ENCODE data around the gene DDR1.
"Not testable (repeated sequence)": the region's sequence is repeated elsewhere in the genome, so short reads cannot be mapped to it uniquely, and the experiment has no call there.

DDR1 gene

DNA sequence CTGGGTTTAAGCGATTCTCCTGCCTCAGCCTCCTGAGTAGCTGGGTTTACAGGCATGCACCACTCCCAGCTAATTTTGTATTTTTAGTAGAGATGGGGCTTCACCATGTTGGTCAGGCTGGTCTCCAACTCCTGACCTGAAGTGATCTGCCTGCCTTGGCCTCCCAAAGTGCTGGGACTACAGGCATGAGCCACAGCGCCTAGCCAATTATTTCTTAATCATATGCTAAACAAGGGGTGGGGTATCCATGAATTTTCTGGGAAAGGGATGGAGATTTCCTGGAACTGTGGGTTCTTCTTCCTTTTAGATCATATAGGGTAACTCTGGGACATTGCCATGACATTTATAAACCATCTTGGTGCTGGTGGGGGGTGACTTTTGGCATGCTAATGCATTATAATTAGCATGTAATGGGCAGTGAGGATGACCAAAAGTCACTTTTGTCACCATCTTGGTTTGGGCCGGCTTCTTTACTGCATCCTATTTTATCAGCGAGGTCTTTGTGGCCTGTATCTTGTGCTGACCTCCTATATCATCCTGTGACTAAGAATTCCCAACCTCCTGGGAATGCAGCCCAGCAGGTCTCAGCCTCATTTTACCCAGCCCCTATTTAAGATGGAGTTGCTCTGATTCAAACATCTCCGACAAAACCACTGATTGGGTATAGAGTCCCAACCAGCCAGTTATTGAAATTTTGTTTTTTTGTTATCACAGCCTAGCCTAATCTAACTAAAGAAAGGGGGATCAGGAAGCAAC lies 29.9 kb upstream of the DDR1 start:
- DNase-seq: no peak

DNA sequence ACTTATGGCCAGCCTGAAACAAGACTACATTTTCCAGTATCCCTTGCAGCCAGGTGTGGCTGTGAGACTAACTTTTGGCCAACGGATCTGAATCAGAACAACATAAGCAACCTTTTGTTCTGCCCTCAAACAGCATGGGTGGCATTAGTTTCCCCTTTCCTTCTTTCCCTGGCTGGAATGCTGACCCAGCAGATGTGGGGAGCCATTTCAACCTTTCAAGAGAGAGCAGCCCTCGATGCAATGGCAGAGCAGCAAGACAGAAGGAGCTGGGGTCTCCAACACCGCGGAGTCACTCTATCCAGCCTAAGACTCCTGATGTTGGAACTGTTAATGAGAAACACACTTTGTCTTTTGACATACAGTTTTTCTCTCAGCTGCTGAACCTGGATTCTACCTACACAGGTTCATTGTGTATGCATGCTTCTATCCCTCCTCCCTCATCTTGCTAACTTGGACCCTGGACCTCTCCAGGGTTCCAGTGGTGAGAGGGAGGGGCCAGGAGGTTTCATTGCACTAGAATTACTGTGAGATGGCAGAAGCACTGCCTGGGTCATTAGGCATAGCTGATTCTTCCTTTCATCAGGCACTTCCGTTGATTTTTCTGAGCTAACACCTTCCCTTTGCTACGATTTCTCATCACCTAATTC lies 28.8 kb upstream of the DDR1 start:
- no peak for DNase-seq

DNA sequence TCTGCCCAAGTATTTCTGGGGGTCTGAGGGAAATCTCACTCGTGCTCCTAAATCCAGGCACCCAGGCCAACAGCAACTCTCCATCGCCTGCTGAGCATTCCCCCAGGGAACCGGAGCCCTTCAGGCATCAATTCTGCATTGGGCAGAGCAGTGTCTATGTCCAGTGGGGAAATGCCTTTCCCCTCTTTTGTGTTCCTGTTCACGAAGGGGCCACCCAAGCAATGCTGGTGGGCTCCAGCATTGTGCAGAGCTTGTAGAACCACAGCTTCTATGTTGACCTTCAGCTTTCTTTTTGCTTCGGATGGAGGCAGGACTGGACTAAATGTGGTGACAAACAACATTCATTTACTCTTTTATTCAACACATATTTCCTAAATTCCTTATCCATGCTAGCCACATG lies 27.2 kb upstream of the DDR1 start:
- DNase-seq: no peak

DNA sequence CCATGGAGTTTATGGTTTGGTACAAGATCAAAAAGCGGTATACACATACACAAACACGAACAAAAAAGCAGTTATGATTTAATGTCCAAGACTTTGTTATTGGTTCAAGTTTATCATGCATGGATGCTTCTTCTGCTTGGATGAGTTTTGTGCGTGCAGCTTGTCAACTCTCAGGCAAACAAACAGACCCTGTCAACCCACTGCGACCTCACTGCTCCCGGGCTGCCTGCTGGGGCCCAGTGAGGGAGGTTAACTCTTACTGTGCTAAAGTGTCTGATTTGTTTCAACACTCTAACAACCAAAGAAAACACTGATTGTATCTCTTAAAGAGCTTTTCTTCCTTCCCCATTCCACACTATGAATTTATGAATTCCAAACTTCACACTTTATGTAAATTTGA lies 26.8 kb upstream of the DDR1 start:
- DNase-seq: no peak

DNA sequence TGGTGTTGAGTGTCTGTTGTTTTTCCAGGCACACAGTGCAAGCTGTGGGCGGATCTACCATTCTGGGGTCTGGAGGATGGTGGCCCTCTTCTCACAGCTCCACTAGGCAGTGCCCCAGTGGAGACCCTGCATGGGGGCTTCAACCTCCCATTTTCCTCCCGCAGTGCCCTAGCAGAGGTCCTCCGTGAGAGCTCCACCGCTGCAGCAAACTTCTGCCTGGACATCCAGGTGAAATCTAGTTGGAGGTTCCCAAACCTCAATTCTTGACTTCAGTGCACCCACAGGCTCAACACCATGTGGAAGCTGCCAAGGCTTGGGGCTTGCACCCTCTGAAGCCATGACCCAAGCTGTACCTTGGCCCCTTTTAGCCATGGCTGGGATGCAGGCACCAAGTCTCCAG lies 24.6 kb upstream of the DDR1 start:
- DNase-seq: not testable (repeated sequence)

DNA sequence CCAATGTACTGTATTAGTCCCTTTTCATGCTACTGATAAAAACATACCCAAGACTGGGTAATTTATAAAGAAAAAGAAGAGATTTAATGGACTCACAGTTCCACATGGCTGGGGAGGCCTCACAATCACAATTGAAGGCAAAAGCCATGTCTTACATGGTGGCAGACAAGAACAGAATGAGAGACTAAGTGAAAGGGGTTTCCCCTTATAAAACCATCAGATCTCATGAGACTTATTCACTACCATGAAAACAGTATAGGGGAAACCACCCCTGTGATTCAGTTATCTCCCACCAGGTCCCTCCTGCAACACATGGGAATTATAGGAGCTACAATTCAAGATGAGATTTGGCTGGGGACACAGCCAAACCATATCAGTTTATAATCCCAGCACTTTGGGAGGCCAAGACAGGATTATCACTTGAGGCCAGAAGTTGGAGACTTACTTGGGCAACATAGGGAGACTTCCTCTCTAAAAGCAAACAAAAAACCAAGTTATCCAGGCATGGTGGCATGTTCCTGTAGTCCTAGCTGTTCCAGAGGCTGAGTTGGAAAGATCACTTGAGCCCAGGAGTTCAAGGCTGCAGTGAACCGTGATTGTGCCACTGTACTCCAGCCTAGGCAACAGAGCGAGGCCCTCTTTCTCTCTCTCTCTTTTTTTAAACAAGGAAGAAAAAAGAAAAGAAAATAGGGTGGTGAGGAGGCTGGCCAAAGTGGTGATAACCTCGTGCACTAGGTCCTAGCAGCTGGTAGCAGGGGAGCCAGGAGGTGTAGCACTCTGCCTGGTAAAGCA lies 22.9 kb upstream of the DDR1 start:
- no peak for DNase-seq

DNA sequence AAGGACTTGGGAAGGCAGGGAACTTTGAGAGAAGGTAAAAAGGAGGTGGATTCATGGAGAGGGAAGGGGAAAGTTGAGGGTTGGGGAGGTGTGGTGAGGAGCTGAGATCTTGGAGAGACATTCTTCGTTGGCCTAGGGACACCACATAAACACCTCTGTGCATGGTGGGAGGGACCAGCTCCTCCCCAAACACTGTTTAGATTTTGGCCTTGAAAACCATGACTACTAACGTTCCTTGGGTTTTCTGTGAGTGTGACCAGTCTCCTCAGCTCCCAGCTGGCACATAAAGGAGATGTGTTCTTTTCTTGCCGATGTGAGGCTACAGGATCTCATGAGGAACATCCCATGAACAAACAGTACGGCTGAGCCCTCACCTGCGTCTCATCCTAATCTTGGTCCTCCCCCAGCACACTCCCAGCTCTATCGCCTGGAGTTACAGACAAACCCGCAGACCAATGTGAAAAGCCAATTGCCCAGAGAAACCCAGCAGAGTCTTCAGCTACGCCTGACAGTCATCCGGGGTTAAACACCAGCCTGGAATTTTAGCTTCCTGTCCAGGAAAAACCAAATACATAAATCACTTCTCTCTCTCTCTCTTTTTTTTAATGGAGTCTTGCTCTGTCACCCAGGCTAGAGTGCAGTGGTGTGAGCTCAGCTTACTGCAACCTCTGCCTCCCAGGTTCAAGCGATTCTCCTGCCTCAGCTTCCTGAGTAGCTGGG lies 22.0 kb upstream of the DDR1 start:
- no peak for DNase-seq

DNA sequence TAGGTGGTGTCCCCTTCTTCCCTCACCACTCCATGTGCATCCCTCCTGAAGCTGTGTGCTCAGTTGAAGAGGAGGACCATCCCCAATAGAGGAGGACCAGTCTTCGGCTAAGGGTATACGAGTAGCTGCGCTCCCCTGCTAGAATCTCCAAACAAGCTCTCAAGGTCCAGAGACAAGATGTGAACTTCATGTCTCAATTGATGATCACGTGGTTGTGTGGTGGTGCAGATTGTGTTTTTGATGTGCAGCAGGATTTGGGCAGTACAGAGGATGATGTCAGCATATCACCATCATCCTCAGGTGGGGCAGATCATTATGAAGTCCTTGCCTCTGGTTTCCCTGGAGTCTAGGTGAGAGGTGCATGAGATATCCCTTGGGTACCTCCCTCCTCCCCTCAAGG lies 20.0 kb upstream of the DDR1 start:
- no peak for DNase-seq

DNA sequence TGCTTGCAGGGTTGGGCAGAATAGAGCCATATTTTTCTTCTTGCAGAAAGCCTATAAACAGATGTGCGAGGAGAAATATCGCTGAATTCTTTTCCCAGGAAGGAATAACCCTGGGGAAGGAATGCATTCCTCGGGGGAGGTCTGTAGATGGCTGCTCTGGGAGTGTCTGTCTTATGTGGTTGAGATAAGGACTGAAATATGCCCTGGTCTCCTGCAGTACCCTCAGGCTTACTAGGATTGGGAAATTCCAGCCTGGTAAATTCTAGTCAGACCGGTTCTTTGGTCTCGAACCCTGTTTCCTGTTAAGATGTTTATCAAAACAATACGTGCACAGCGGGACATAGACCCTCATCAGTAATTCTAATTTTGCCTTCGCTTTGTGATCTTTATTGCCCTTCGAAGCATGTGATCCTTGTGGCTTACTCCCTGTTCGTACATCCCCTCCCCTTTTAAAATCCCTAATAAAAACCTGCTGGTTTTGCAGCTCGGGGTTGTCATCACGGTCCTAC lies 15.0 kb upstream of the DDR1 start:
- not testable (repeated sequence) for DNase-seq

DNA sequence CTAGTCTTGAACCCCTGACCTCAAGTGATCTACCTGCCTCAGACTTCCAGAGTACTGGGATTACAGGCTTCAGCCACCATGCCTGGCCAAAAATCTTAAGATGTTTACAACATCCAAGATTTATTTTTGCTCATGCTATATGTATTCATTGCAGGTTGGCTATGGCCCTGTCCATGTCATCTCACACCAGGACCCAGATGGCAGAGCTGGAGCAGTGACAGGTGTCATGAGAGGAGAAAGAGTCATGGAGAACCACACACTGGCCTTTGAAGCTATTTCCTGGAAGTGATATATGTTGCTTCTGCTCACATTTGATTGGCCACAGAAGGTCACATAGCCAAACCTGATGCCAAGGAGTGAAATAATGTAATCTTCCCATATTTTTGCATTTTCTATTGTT lies 13.8 kb upstream of the DDR1 start:
- DNase-seq: no peak

DNA sequence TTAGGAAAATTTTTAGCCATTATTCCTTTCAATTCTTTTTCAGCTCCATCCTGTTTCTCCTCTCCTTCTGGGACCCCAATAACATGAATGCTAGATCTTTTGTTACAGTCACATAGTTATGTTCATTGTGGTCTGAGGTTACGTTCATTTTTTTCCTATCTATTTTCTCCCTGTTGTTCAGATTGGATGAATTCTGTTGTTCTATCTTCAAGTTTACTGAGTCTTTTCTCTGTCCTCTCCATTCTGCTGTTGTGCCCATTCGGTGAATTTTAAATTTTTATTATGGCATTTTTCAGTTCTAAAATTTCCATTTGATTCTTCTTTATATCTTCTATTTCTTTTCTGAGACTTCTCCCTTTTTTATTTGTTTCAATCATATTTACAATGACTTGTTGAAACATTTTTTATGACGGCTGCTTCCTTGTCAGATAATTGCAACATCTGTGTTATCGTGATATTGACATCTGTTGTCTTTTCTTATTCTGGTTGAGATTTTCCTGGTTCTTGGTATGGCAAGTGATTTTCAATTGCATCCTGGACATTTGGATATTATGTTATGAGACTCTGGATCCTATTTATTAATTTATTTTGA lies 12.6 kb upstream of the DDR1 start:
- DNase-seq: no peak

DNA sequence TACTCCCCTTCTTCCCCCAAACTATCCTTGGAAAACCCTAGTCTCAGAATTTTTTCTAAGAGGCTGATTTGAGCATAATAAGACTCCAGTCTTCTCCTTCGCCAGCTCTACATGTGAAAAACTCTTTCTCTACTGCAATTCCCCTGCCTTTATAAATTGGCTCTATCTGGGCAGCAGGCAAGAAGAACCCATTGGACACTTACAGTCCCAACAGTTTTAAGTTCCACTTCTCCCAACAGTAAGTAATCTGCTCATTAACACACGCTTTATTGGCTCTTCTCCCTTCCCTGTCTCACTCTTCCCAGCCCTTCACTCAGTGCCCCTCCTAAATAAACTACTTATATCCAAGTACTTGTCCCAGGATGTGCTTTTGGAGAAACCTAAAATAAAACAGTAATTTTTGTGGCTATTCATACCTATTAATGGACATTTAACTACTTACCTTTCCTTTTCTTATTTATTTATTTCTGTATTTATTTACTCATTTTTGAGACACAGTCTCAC lies 11.1 kb upstream of the DDR1 start:
- DNase-seq: no peak

DNA sequence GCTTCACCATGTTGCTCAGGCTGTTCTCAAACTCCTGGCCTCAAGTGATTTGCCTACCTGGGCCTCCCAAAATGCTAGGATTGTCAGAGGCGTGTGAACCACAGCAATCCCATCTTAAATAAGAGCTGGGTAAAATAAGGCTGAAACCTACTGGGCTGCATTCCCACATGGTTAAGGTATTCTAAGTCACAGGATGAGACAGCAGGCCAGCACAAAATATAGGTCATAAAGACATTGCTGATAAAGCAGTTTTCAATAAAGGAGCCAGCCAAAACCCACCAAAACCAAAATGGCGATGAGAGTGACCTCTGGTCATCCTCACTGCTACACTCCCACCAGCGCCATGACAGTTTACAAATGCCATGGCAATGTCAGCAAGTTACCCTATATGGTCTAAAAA lies 10.5 kb upstream of the DDR1 start:
- DNase-seq: not testable (repeated sequence)

DNA sequence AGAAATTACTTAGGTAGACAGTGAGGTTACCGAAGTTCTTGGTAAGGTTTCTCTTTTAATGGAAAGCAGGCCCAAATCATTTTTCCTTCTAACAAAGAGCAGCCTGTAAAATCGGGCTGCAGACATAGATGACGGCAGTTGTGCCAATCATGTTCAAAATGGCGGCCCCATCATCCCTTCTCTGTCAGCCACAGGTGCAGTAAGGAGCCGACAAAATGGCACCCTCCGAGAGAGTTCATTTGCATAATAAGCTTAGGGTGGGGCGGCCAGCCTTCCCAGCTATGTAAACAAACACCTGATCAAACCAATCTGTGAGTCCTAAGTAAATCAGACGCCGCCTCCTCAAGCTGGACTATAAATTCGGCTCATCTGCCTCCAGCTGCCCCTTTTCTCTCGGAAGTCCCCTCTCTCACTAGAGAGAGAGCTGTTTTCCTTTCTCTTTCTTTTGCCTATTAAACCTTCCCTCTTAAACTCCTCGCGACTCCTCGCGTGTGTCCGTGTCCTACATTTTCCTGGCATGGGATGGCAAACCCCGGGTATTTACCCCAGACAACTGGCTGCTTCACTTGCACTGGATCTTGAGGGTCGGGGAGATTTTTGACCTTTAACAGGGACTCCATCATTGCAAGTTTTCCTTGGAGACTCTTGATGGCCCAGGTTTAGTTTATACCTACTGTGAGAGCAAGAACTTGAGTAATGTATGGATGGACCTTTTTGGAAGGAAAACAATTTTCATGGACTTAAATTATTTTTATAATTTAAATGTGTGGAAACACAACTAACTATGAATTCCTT lies 8.9 kb upstream of the DDR1 start:
- DNase-seq: no peak

DNA sequence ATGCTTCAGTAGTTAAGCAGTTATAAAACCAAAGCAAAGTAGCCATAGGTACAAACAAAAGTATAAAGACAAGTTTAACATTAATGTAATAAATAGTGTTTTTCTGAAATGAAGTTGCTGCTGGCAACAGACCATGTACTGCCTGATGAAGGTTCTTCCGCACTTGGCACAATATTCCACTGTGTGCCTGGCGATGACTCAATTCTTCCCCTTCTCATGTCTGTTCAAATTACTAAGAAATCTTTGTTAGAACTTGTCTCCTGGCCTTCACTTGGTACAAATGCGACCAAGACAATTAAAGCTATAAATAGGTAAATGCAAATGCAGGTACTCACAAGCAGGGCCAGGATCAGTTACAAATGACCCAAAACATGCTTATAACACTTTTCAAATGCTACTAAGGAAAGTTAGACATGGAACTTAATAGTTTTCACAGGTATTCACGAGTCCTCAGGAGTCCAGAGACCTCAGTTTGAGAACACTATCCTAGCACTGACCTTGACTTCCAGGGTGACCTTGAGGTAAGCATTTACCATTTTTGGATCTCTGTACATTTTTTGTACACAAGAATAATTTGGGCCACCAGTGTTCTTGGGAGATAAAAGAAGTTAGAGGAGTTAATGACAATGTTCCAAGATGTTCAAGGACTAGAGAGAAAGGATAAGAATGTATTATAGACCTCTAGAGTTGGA lies 8.1 kb upstream of the DDR1 start:
- DNase-seq: no peak

DNA sequence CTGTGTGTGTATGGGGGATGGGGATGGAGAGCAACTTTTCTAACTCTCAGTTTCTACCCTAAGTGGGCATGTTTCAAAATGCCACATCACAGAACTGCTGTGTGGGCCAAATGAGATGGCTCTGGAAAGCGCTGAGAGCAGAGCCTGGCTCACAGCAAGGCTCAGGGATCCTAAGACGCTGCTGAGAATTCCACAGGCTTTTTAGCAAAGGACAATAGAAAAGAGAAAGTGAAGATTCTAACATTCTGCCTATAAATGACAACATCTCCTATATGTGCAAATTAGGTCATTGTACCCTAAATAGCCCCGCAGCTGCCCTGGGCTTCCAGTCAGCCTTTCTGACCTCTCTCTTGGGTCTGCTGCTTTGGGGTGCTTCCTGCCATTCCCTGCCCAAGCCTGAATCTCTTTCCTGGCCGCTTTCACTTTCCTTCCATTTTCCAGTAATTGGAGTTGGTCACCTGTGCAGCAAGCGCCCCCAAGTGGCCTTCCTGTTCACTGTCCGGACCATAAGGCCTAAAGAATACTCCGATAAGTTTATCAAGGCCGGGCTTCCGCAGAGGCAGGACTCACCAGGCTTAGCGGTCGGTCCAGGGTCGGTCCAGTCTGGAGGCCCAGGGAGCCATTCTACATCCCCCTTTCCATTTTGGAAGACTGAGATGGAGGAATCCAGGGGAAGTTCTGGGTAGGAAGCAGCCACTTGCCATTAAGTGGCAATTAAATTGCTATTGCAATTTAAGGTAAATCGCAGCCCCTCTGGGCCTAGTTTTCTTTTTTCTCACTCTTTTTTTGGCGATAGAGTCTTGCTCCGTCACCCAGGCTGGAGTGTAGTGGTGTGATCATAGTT lies 6.7 kb upstream of the DDR1 start:
- DNase-seq: peak; percentile 63

DNA sequence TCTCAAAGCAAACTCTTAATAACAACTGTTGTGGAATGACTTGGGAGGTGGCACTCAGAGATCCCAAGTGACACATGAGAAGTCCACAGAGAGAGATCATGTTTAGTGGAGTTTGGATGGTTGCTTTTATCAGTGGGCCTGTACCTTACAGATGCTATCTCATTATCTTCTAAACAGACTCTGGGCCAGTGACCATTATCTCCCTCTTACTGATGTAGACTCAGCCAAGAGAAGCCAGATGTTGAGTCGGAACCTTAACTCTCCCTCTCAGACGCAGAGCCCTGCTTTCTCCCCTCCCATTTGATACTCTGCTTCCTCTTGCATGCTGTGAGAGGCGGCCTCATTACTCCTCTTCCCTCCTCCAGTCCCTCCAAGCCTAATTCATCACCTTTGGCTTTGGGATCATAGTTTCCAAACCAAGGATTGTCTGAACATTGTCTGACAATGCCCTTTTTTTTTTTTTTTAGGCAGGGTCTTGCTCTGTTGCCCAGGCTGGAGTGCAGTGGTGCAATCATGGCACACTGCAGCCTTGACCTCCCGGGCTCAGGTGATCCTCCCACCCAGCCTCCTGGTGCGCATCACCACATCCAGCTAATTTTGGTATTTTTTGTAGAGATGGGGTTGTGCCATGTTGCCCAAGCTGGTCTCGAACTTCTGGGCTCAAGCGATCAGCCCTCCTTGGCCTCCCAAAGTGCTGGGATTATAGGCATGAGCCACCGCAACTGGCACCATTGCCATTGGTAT lies 4.5 kb upstream of the DDR1 start:
- DNase-seq: no peak

DNA sequence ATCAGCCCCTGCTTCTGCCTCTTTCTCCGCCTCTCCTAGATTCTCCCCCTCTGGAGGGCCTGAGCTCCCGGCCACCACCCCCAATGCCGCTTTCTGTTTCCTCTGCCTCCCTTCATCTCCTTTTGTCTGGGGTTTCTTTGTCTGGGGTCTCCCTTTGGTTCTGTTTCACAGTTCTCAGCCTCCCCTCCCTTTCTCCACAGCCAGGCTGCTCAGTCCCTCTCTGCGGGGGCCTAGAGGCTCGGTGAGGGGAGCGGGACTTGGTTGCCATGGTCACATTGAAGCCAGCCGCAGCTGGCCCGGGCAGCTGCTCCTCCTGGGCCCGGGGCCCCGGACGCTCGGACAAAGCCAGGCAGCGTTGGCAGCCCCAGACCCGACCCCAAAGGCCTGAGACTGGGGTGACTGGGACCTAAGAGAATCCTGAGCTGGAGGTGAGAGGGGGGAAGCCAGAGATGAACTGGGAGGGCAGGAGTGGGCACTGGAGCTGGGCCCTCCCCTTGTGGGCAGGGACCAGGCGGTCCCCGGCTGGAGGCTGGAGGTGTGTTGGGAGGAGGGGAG lies 3.5 kb upstream of the DDR1 start:
- DNase-seq: no peak

All from activated CD4-positive, alpha-beta T cell treated with anti-CD3 and anti-CD28 coated beads for 1 hour (primary cell).